Measurements from ENCODE around the gene PDHA1. TPM values are rescaled to one million over a fixed set of nuclear protein-coding genes. Genes with fewer than 3 reads are reported as not detected.

Gene PDHA1
- total and polyA plus RNA-seq, 9 of the 15 experiments (the other 6 are each of a cell fraction or from before 2014, with no cell fraction given), result 352 to 882 (median 446) TPM

- TF ChIP-seq DEAF1 (CRISPR knock-in tag; IDR thresholded peaks at IDR 0.05) (no peak), SETDB1 (IDR thresholded peaks at IDR 0.05; ENCODE audit: low read length) (no peak), E2F6 (IDR thresholded peaks at IDR 0.05; ENCODE audit: borderline replicate concordance in 1 of 2, extremely low read depth in 1 of 2, insufficient read depth in 1 of 2, insufficient read length in 1 of 2, low read depth in 1 of 2, low read length in 1 of 2, poor library complexity in 1 of 2, severe bottlenecking in 1 of 2) (no peak), NFE2 (IDR thresholded peaks at IDR 0.05; ENCODE audit: low read depth) (no peak), GATAD2B (IDR thresholded peaks at IDR 0.05; ENCODE audit: borderline replicate concordance) (no peak), ZNF436 (CRISPR knock-in tag; IDR thresholded peaks at IDR 0.05) (no peak), RNF219 (CRISPR knock-in tag; IDR thresholded peaks at IDR 0.05) (no peak), CHAMP1 (IDR thresholded peaks at IDR 0.05) (no peak)
These were observed 24.8 kb downstream of the PDHA1 start (continued) for GRCh38 chrX:19368576-19368975.

Data from K562 (cell line).